ENCODE results near the gene RNF112.
A peak's percentile ranks its signal among the peaks of the same experiment; 100 is the strongest.

RNF112 gene

DNA sequence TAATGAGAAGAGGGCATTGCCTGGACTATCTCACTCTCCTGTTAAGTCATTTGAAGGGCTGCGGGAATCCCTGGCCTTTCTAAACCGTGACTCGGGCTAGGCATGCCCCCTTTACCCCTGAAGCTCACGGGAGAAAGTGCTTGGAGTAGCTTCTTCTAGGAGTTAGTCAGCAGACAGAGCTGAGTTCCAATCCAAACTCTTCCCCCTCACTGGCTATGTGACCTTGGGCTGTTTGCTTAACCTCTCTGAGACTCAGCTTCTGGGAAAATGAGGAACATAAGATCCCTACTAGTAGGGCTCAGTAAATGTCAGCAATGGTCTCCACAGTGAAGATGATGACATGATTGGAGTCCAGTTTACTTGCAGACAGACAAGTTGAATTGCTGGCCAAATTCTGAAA, 42.8 kb upstream of the RNF112 start:
- no peak overlapping the region for H3K4me3 ChIP-seq (ENCODE audit: low read length)
- no peaks in the 10 kb centered on the region for H3K27me3 ChIP-seq (replicated peaks; ENCODE audit: control insufficient read depth, insufficient read depth, low read length)
- no peaks in the 10 kb centered on the region for H3K36me3 ChIP-seq (ENCODE audit: control insufficient read depth, insufficient read depth, low read length, severe bottlenecking)
- no peak for DNase-seq (ENCODE audit: low read depth)
- H3K9me3 ChIP-seq (ENCODE audit: control insufficient read depth, low read length), result no peaks in the 10 kb centered on the region
- H3K4me1 ChIP-seq (ENCODE audit: control insufficient read depth, insufficient read depth, low read length), result peaks cover 14% of the 10 kb centered on the region
- H3K9ac ChIP-seq (ENCODE audit: low read length), result no peak overlapping the region

DNA sequence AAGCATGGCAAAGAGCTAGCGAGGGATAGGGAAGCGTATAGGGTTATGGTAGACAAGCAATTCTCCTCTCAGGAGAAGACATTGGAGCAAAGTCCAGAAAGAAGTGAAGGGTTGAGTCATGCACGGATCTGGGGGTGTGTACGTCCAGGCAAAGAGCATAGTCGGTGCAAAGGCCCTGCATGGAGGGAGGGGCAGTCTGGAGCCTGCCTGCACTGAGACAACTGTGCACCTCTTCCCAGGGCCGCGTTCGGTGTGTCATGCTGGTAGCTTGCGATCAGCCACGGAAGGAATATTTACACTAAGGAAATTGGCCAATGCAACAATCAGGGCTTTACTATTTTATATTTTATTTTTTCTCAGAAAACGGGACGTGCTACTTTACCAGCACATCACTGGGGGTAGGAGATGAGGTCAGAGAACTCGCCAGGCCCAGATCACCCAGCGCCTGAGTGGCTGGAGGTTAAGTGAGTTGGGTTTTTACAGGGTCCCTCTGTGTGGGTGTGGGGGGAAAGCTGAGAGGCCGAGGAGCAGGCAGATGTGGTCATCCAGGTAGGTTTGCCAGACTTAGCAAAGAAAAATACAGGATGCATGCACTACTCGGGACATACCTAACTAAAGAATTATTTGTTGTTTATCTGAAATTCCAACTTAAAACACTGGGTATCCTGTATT, 41.8 kb upstream of the RNF112 start:
- H3K9ac ChIP-seq (ENCODE audit: low read length), result no peak overlapping the region
- H3K4me1 ChIP-seq (ENCODE audit: control insufficient read depth, insufficient read depth, low read length), result peaks cover 20% of the 10 kb centered on the region
- no peaks in the 10 kb centered on the region for H3K27me3 ChIP-seq (replicated peaks; ENCODE audit: control insufficient read depth, insufficient read depth, low read length)
- no peaks in the 10 kb centered on the region for H3K9me3 ChIP-seq (ENCODE audit: control insufficient read depth, low read length)
- H3K36me3 ChIP-seq (ENCODE audit: control insufficient read depth, insufficient read depth, low read length, severe bottlenecking), result no peaks in the 10 kb centered on the region
- DNase-seq (ENCODE audit: low read depth), result no peak
- no peak overlapping the region for H3K4me3 ChIP-seq (ENCODE audit: low read length)

- Histone ChIP-seq H3K4me3 (ENCODE audit: low read length) (no peak overlapping the region), H3K9ac (ENCODE audit: low read length) (no peak overlapping the region), H3K36me3 (ENCODE audit: control insufficient read depth, insufficient read depth, low read length, severe bottlenecking) (no peaks in the 10 kb centered on the region), H3K4me1 (ENCODE audit: control insufficient read depth, insufficient read depth, low read length) (peaks cover 18% of the 10 kb centered on the region), H3K9me3 (ENCODE audit: control insufficient read depth, low read length) (no peaks in the 10 kb centered on the region), H3K27me3 (replicated peaks; ENCODE audit: control insufficient read depth, insufficient read depth, low read length) (no peaks in the 10 kb centered on the region)
- DNase-seq (ENCODE audit: low read depth), result no peak
Observed at GRCh38 chr17:19369846-19370492, 41.1 kb upstream of the RNF112 start.

GRCh38 chr17:19370493-19370960, 40.5 kb upstream of the RNF112 start:
- DNase-seq (ENCODE audit: low read depth), result no peak
- Histone ChIP-seq H3K27me3 (replicated peaks; ENCODE audit: control insufficient read depth, insufficient read depth, low read length) (no peaks in the 10 kb centered on the region), H3K4me3 (ENCODE audit: low read length) (no peak overlapping the region), H3K36me3 (ENCODE audit: control insufficient read depth, insufficient read depth, low read length, severe bottlenecking) (no peaks in the 10 kb centered on the region), H3K9ac (ENCODE audit: low read length) (no peak overlapping the region), H3K4me1 (ENCODE audit: control insufficient read depth, insufficient read depth, low read length) (peaks cover 16% of the 10 kb centered on the region), H3K9me3 (ENCODE audit: control insufficient read depth, low read length) (no peaks in the 10 kb centered on the region)

GRCh38 chr17:19371259-19372010, 39.6 kb upstream of the RNF112 start:
- peaks cover 16% of the 10 kb centered on the region for H3K4me1 ChIP-seq (ENCODE audit: control insufficient read depth, insufficient read depth, low read length)
- no peaks in the 10 kb centered on the region for H3K27me3 ChIP-seq (replicated peaks; ENCODE audit: control insufficient read depth, insufficient read depth, low read length)
- H3K9me3 ChIP-seq (ENCODE audit: control insufficient read depth, low read length), result no peaks in the 10 kb centered on the region
- no peak overlapping the region for H3K4me3 ChIP-seq (ENCODE audit: low read length)
- H3K9ac ChIP-seq (ENCODE audit: low read length), result no peak overlapping the region
- H3K36me3 ChIP-seq (ENCODE audit: control insufficient read depth, insufficient read depth, low read length, severe bottlenecking), result no peaks in the 10 kb centered on the region
- DNase-seq (ENCODE audit: low read depth), result no peak

DNA sequence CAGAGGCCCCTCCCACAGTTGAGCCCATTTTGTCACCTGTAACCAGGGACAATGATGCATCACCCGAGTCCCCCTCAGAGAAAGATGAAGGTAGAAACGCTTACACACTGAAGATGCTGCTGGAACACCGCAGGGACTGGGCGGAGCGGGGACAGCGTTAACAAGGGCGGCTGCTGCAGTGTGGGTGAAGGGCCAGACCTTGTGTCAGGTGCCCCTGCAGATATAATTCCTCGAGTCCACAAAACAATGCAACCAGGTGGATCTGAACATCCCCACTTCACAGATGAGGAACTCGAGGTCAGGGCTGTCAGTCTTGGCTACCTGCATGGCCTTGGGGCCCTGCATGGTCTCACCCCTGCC, 39.0 kb upstream of the RNF112 start:
- Histone ChIP-seq H3K9ac (ENCODE audit: low read length) (no peak overlapping the region), H3K9me3 (ENCODE audit: control insufficient read depth, low read length) (no peaks in the 10 kb centered on the region), H3K4me1 (ENCODE audit: control insufficient read depth, insufficient read depth, low read length) (peaks cover 18% of the 10 kb centered on the region), H3K4me3 (ENCODE audit: low read length) (no peak overlapping the region), H3K36me3 (ENCODE audit: control insufficient read depth, insufficient read depth, low read length, severe bottlenecking) (no peaks in the 10 kb centered on the region), H3K27me3 (replicated peaks; ENCODE audit: control insufficient read depth, insufficient read depth, low read length) (no peaks in the 10 kb centered on the region)
- no peak for DNase-seq (ENCODE audit: low read depth)

GRCh38 chr17:19372439-19372838, 38.6 kb upstream of the RNF112 start:
- Histone ChIP-seq H3K4me1 (ENCODE audit: control insufficient read depth, insufficient read depth, low read length) (peaks cover 22% of the 10 kb centered on the region), H3K9me3 (ENCODE audit: control insufficient read depth, low read length) (no peaks in the 10 kb centered on the region), H3K9ac (ENCODE audit: low read length) (no peak overlapping the region), H3K27me3 (replicated peaks; ENCODE audit: control insufficient read depth, insufficient read depth, low read length) (no peaks in the 10 kb centered on the region), H3K36me3 (ENCODE audit: control insufficient read depth, insufficient read depth, low read length, severe bottlenecking) (no peaks in the 10 kb centered on the region), H3K4me3 (ENCODE audit: low read length) (no peak overlapping the region)
- no peak for DNase-seq (ENCODE audit: low read depth)

- Histone ChIP-seq H3K27me3 (replicated peaks; ENCODE audit: control insufficient read depth, insufficient read depth, low read length) (no peaks in the 10 kb centered on the region), H3K9me3 (ENCODE audit: control insufficient read depth, low read length) (no peaks in the 10 kb centered on the region), H3K4me1 (ENCODE audit: control insufficient read depth, insufficient read depth, low read length) (peaks cover 22% of the 10 kb centered on the region), H3K36me3 (ENCODE audit: control insufficient read depth, insufficient read depth, low read length, severe bottlenecking) (no peaks in the 10 kb centered on the region), H3K9ac (ENCODE audit: low read length) (no peak overlapping the region), H3K4me3 (ENCODE audit: low read length) (no peak overlapping the region)
- no peak for DNase-seq (ENCODE audit: low read depth)
Observed at GRCh38 chr17:19372866-19373504, 38.0 kb upstream of the RNF112 start.

DNA sequence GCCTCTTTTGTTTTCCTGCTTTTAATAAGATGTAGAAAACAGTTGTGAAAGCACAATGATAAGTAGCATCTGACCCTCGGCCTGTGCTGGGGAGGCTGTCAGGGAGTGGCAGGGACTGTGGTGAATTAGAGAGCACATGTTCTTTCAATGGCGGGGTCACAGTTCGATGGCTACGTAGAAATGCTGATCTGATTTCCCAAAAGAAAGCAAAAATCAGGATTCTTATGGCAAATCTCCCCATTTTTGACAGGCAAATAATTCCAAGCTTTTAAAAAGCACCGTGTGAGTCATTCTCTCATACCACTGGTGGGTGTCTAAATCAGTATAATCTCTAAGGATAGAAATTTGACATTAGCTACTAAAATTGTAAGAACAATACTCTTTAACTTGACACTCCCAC, 36.9 kb upstream of the RNF112 start:
- Histone ChIP-seq H3K9me3 (ENCODE audit: control insufficient read depth, low read length) (no peaks in the 10 kb centered on the region), H3K9ac (ENCODE audit: low read length) (peak overlapping the region; percentile 11), H3K4me3 (ENCODE audit: low read length) (no peak overlapping the region), H3K4me1 (ENCODE audit: control insufficient read depth, insufficient read depth, low read length) (peaks cover 23% of the 10 kb centered on the region), H3K36me3 (ENCODE audit: control insufficient read depth, insufficient read depth, low read length, severe bottlenecking) (no peaks in the 10 kb centered on the region), H3K27me3 (replicated peaks; ENCODE audit: control insufficient read depth, insufficient read depth, low read length) (no peaks in the 10 kb centered on the region)
- DNase-seq (ENCODE audit: low read depth), result no peak

DNA sequence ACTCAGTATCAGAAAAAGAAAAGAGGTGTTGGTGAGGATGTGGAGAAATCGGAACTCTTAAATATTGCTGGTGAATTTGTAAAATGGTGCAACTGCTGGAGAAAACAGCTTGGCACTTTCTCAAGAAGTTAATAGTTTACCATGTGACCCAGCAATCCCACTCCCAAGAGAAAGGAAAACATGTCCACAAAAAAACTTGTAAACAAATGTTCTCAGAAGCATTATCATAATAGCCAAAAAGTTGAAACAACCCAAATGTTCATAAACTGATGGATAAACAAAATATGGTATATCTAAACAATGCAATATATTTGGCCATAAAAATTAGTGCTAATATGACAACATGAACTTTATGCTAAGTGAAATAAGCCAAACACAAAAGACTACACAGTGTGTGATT, 35.3 kb upstream of the RNF112 start:
- Histone ChIP-seq H3K4me3 (ENCODE audit: low read length) (no peak overlapping the region), H3K9ac (ENCODE audit: low read length) (no peak overlapping the region), H3K36me3 (ENCODE audit: control insufficient read depth, insufficient read depth, low read length, severe bottlenecking) (peaks cover 11% of the 10 kb centered on the region), H3K4me1 (ENCODE audit: control insufficient read depth, insufficient read depth, low read length) (peaks cover 31% of the 10 kb centered on the region), H3K9me3 (ENCODE audit: control insufficient read depth, low read length) (no peaks in the 10 kb centered on the region), H3K27me3 (replicated peaks; ENCODE audit: control insufficient read depth, insufficient read depth, low read length) (no peaks in the 10 kb centered on the region)
- DNase-seq (ENCODE audit: low read depth), result no peak

- peak overlapping the region; percentile 85 for H3K4me3 ChIP-seq (ENCODE audit: low read length)
- H3K4me1 ChIP-seq (ENCODE audit: control insufficient read depth, insufficient read depth, low read length), result peaks cover 28% of the 10 kb centered on the region
- H3K9me3 ChIP-seq (ENCODE audit: control insufficient read depth, low read length), result no peaks in the 10 kb centered on the region
- DNase-seq (ENCODE audit: low read depth), result no peak
- H3K27me3 ChIP-seq (replicated peaks; ENCODE audit: control insufficient read depth, insufficient read depth, low read length), result no peaks in the 10 kb centered on the region
- H3K9ac ChIP-seq (ENCODE audit: low read length), result peak overlapping the region; percentile 94
- H3K36me3 ChIP-seq (ENCODE audit: control insufficient read depth, insufficient read depth, low read length, severe bottlenecking), result peaks cover 22% of the 10 kb centered on the region
Observed at GRCh38 chr17:19376811-19377210, 34.2 kb upstream of the RNF112 start.
